Measurements from ENCODE around the gene UQCRC1. TPM values are rescaled to one million over a fixed set of nuclear protein-coding genes. Genes with fewer than 3 reads are reported as not detected.

UQCRC1 gene
- total RNA-seq, 1 donor from 2014 or later: 273 TPM

GRCh38 chr3:48631516-48632448 is 22.3 kb upstream of the UQCRC1 start:
- no peak overlapping the region for H3K4me3 Mint-ChIP-seq
- no peaks in the 10 kb centered on the region for H3K27me3 Mint-ChIP-seq
- peaks cover 7% of the 10 kb centered on the region for H3K36me3 Mint-ChIP-seq
- no peaks in the 10 kb centered on the region for H3K9me3 Mint-ChIP-seq
- H3K4me1 Mint-ChIP-seq (ENCODE audit: unreplicated experiment): peaks cover 11% of the 10 kb centered on the region
- TF ChIP-seq, protein P1, sequence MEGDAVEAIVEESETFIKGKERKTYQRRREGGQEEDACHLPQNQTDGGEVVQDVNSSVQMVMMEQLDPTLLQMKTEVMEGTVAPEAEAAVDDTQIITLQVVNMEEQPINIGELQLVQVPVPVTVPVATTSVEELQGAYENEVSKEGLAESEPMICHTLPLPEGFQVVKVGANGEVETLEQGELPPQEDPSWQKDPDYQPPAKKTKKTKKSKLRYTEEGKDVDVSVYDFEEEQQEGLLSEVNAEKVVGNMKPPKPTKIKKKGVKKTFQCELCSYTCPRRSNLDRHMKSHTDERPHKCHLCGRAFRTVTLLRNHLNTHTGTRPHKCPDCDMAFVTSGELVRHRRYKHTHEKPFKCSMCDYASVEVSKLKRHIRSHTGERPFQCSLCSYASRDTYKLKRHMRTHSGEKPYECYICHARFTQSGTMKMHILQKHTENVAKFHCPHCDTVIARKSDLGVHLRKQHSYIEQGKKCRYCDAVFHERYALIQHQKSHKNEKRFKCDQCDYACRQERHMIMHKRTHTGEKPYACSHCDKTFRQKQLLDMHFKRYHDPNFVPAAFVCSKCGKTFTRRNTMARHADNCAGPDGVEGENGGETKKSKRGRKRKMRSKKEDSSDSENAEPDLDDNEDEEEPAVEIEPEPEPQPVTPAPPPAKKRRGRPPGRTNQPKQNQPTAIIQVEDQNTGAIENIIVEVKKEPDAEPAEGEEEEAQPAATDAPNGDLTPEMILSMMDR (conservative IDR thresholded peaks at IDR 0.05): no peak
- no peak for DNase-seq (ENCODE audit: extremely low spot score, unreplicated experiment)
- H3K27ac Mint-ChIP-seq: no peak overlapping the region

- H3K27me3 Mint-ChIP-seq: no peaks in the 10 kb centered on the region
- no peaks in the 10 kb centered on the region for H3K9me3 Mint-ChIP-seq
- no peak for DNase-seq (ENCODE audit: extremely low spot score, unreplicated experiment)
- H3K4me3 Mint-ChIP-seq: no peak overlapping the region
- H3K4me1 Mint-ChIP-seq (ENCODE audit: unreplicated experiment): peaks cover 7% of the 10 kb centered on the region
- no peak overlapping the region for H3K27ac Mint-ChIP-seq
- TF ChIP-seq, protein P1 (conservative IDR thresholded peaks at IDR 0.05): no peak
- peaks cover 7% of the 10 kb centered on the region for H3K36me3 Mint-ChIP-seq
Observed at GRCh38 chr3:48630833-48631232, 21.4 kb upstream of the UQCRC1 start.

DNA sequence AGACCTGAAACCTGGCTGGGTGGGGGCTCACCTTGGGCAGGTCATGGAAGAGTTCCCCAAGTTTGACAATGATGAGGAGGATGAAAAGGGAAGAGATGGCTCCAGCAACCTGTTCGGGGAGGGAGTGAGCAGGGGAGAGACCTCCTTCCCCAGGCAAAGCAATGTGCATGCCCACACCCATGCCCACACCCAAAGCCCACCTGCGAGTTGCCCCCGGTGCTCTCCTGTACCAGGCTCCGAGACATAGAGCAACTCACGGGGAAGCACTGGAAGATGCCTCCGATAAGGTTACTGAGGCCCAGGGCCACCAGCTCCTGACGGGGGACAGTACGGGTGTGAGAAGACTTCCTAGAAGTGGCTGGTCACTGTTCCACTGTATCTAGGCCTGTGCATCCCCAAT is 21.0 kb upstream of the UQCRC1 start:
- Mint-ChIP-seq H3K27ac (no peak overlapping the region), H3K4me3 (no peak overlapping the region), H3K4me1 (ENCODE audit: unreplicated experiment) (peaks cover 7% of the 10 kb centered on the region), H3K36me3 (peaks cover 7% of the 10 kb centered on the region), H3K27me3 (no peaks in the 10 kb centered on the region), H3K9me3 (no peaks in the 10 kb centered on the region)
- no peak for DNase-seq (ENCODE audit: extremely low spot score, unreplicated experiment)
- TF ChIP-seq, protein P1 (conservative IDR thresholded peaks at IDR 0.05): no peak

DNA sequence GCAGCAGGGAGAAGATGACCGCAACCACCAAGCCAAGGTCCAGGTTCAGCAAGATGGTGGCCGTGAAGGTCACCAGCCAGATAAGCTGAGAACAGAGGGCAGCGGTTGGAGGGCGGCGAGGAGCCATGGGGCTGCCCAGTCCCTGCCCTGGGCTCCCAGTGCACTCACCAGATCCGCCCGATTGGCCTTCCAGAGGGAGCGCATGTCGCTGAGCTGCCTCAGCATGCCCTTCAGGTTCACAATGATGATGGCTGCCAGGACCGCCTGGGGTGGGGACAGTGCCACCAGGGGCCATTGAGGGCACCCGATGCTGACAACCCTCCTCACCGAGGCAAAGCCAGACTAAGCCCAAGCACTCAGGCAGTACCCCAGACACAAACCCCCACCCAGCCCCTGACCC is 20.4 kb upstream of the UQCRC1 start:
- no peak overlapping the region for H3K27ac Mint-ChIP-seq

DNA sequence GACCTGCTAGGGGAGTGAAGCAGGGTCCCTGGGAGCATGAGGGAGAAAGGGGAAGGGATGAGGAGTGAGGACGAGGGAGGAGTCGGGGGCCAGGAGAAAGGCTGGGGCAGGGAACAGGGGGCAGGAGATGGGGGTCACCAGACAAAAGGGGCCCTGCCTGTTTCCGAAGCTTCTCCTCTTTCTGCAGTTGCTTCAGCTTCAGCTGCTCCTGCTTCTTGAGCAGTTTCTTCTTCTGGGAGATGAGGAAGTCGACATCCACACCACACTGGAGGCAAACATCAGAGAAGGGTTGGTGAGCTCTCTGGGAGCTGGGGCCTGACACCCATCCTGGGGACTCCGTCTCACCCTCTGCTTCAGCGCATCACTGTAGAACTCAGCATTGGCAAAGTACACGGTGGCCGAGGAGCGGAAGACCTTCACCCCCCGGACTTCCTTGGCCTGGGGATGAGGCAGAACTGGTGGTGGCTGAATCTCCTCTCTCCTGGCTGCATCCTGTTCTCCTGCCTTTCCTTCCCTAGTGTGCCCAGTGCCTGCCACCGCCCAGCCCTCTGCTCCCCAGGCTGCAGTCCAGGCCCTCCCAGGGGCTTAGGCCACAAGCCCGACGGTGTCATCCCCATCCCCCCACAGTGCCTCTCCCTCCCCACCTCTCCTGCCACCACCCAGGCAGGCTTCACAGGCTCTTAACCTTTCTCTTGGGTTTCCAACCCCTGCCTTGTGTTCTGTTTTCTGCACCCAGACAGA is 19.0 kb upstream of the UQCRC1 start:
- TF ChIP-seq, protein P1 (conservative IDR thresholded peaks at IDR 0.05): no peak
- H3K36me3 Mint-ChIP-seq: peaks cover 7% of the 10 kb centered on the region
- no peak overlapping the region for H3K4me3 Mint-ChIP-seq

More for the DNA sequence above, 20.4 kb upstream of the UQCRC1 start:
- peaks cover 7% of the 10 kb centered on the region for H3K36me3 Mint-ChIP-seq
- TF ChIP-seq, protein P1 (conservative IDR thresholded peaks at IDR 0.05): no peak
- DNase-seq (ENCODE audit: extremely low spot score, unreplicated experiment): no peak
- no peak overlapping the region for H3K4me3 Mint-ChIP-seq
- H3K9me3 Mint-ChIP-seq: no peaks in the 10 kb centered on the region
- H3K4me1 Mint-ChIP-seq (ENCODE audit: unreplicated experiment): peaks cover 7% of the 10 kb centered on the region
- H3K27me3 Mint-ChIP-seq: no peaks in the 10 kb centered on the region

More for the DNA sequence above, 19.0 kb upstream of the UQCRC1 start:
- Mint-ChIP-seq H3K4me1 (ENCODE audit: unreplicated experiment) (no peaks in the 10 kb centered on the region), H3K9me3 (no peaks in the 10 kb centered on the region), H3K27ac (no peak overlapping the region), H3K27me3 (no peaks in the 10 kb centered on the region)
- no peak for DNase-seq (ENCODE audit: extremely low spot score, unreplicated experiment)

Measured in type B pancreatic cell (in vitro differentiated cells).